T-helper 2 cell (primary cell): ENCODE measurements around the gene FRYL.
"Not testable (repeated sequence)": the region's sequence is repeated elsewhere in the genome, so short reads cannot be mapped to it uniquely, and the experiment has no call there.

Source experiments
- DNase-seq, 5 experiments: peaks; one replicate each; pipeline versions ENCODE4 v3.0.0 to v3.0.0-alpha.2; 2012 to 2022

Gene FRYL

GRCh38 chr4:48653217-48654014, 126.7 kb downstream of the FRYL start:
- DNase-seq, result peak in 3 of 5 experiments; percentile 31 to 90 (median 53)

GRCh38 chr4:48651914-48652313, 128.2 kb downstream of the FRYL start:
- DNase-seq, result no peak

GRCh38 chr4:48649505-48649904, 130.6 kb downstream of the FRYL start:
- DNase-seq, result no peak

- no peak for DNase-seq
Measured at GRCh38 chr4:48645225-48645794, 134.8 kb downstream of the FRYL start.

GRCh38 chr4:48642421-48643374, 137.4 kb downstream of the FRYL start:
- no peak for DNase-seq

- no peak for DNase-seq
Measured at GRCh38 chr4:48641401-48641800, 138.7 kb downstream of the FRYL start.

GRCh38 chr4:48640699-48641098, 139.4 kb downstream of the FRYL start:
- no peak for DNase-seq

GRCh38 chr4:48640225-48640624, 139.9 kb downstream of the FRYL start:
- no peak for DNase-seq

GRCh38 chr4:48639807-48640206, 140.3 kb downstream of the FRYL start:
- no peak for DNase-seq

- DNase-seq, result not testable (repeated sequence)
Measured at GRCh38 chr4:48638586-48638985, 141.5 kb downstream of the FRYL start.

- no peak for DNase-seq
Measured at GRCh38 chr4:48636911-48637310, 143.2 kb downstream of the FRYL start.

- DNase-seq, result no peak
Measured at GRCh38 chr4:48635980-48636379, 144.1 kb downstream of the FRYL start.

- DNase-seq, result peak in 1 of 5 experiments; percentile 26
Measured at GRCh38 chr4:48635310-48635709, 144.8 kb downstream of the FRYL start.

- no peak for DNase-seq
Measured at GRCh38 chr4:48634688-48635308, 145.3 kb downstream of the FRYL start.

- DNase-seq, result no peak
Measured at GRCh38 chr4:48633657-48634056, 146.4 kb downstream of the FRYL start.

- no peak for DNase-seq
Measured at GRCh38 chr4:48629458-48629857, 150.6 kb downstream of the FRYL start.

GRCh38 chr4:48623182-48623780, 156.8 kb downstream of the FRYL start:
- no peak for DNase-seq

GRCh38 chr4:48620831-48621230, 159.2 kb downstream of the FRYL start:
- DNase-seq, result no peak

- DNase-seq, result no peak
Measured at GRCh38 chr4:48620093-48620492, 160.0 kb downstream of the FRYL start.

- DNase-seq, result no peak
Measured at GRCh38 chr4:48604527-48604926, 175.6 kb downstream of the FRYL start.

GRCh38 chr4:48604041-48604440, 176.0 kb downstream of the FRYL start:
- DNase-seq, result no peak

GRCh38 chr4:48603366-48604003, 176.6 kb downstream of the FRYL start:
- no peak for DNase-seq
